ENCODE measurements around the gene ATF6B.
"Not testable (repeated sequence)": the region's sequence is repeated elsewhere in the genome, so short reads cannot be mapped to it uniquely, and the experiment has no call there.

The ATF6B gene

GRCh38 chr6:32109765-32110160 is 18.3 kb downstream of the ATF6B start:
- peaks cover 8% of the 10 kb centered on the region; the same call in 1 of the 2 replicates for H3K4me1 ChIP-seq (ENCODE audit: insufficient read depth, low read length)
- no peaks in the 10 kb centered on the region for H3K9me3 ChIP-seq (ENCODE audit: insufficient read depth, low read depth, low read length)
- H3K9ac ChIP-seq (ENCODE audit: low read depth, low read length), result no peak overlapping the region
- peaks cover 35% of the 10 kb centered on the region for H3K27me3 ChIP-seq (ENCODE audit: insufficient read depth, low read length)
- H3K36me3 ChIP-seq (ENCODE audit: insufficient read depth, low read depth, low read length), result no peaks in the 10 kb centered on the region
- H3K4me3 ChIP-seq (ENCODE audit: low read length), result no peak overlapping the region
- no peak overlapping the region for H3K27ac ChIP-seq (ENCODE audit: low read length)

DNA sequence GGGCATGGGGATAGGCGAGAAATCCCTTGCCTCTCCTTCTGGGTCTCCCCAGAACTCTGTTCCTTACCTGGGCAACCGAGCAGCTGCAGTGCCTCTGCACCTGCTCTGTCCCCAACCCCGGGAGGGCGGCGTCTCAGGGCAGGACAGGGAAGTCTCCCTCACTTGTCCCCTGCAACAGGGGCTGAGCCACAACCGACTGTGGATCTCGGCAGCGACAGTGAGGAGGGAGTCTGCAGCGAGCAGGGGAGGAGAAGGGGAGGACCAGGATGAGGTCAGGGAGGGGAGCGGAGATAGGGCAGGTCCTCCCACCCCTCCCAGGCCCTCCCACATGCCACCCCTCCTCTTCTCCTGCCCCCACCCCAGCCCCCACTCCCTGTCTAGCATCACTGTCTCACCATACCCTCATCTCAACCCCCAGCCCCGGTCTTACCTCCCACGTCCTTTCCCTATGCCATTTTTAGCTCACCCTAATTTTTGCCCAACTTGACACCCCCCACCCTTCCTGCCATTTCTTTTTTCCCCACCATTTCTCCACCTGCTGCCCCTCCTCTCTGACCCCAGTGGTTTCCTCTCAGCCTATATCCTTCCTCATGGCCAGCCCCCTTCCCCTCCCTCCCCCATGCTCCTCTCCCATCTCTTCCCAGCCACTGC is 18.8 kb downstream of the ATF6B start, which contains the start of gene TNXB:
TSS of gene TNXB (minus strand) at position 225 of the 651 bp plus-strand sequence. CDS start 11,140 bp downstream, outside the sequence.
- H3K27me3 ChIP-seq (ENCODE audit: insufficient read depth, low read length), result peaks cover 40% of the 10 kb centered on the region
- no peak within 1 kb of the TSS for H3K9ac ChIP-seq (ENCODE audit: low read depth, low read length)
- H3K27ac ChIP-seq (ENCODE audit: low read length), result no peak within 1 kb of the TSS
- H3K36me3 ChIP-seq (ENCODE audit: insufficient read depth, low read depth, low read length), result no peaks in the 10 kb centered on the region
- H3K4me1 ChIP-seq (ENCODE audit: insufficient read depth, low read length), result peaks cover 8% of the 10 kb centered on the region; the same call in 1 of the 2 replicates
- no peaks in the 10 kb centered on the region for H3K9me3 ChIP-seq (ENCODE audit: insufficient read depth, low read depth, low read length)
- peak within 1 kb of the TSS; percentile 23; the same call in 1 of the 2 replicates for H3K4me3 ChIP-seq (ENCODE audit: low read length)

DNA sequence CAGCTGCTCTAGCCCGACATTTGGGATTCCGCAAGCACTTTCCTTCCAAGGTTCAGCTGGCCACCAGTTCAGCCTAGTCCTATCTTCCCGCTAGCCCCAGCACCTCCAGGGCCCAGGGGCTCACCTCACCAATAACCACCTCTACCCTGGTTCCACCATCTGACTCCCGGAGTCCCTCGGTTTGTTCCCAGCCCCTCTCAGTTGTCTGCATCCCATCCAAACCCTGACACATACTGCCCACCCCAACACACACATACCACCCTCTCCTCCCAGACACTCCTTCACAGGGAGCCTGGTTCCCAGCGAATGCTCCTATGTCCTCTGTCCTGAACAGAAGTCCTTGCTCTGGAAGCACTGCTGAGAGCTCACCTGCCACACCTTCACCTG is 19.3 kb downstream of the ATF6B start:
- Histone ChIP-seq H3K4me1 (ENCODE audit: insufficient read depth, low read length) (peaks cover 8% of the 10 kb centered on the region; the same call in 1 of the 2 replicates), H3K4me3 (ENCODE audit: low read length) (peak overlapping the region; percentile 23; the same call in 1 of the 2 replicates), H3K36me3 (ENCODE audit: insufficient read depth, low read depth, low read length) (no peaks in the 10 kb centered on the region), H3K9ac (ENCODE audit: low read depth, low read length) (no peak overlapping the region), H3K9me3 (ENCODE audit: insufficient read depth, low read depth, low read length) (no peaks in the 10 kb centered on the region), H3K27me3 (ENCODE audit: insufficient read depth, low read length) (peaks cover 41% of the 10 kb centered on the region), H3K27ac (ENCODE audit: low read length) (no peak overlapping the region)

GRCh38 chr6:32108094-32108627 is 19.9 kb downstream of the ATF6B start:
- Histone ChIP-seq H3K9ac (ENCODE audit: low read depth, low read length) (no peak overlapping the region), H3K4me1 (ENCODE audit: insufficient read depth, low read length) (peaks cover 8% of the 10 kb centered on the region; the same call in 1 of the 2 replicates), H3K27ac (ENCODE audit: low read length) (no peak overlapping the region), H3K36me3 (ENCODE audit: insufficient read depth, low read depth, low read length) (no peaks in the 10 kb centered on the region), H3K4me3 (ENCODE audit: low read length) (peak overlapping the region; percentile 29; the same call in 1 of the 2 replicates), H3K27me3 (ENCODE audit: insufficient read depth, low read length) (peaks cover 41% of the 10 kb centered on the region), H3K9me3 (ENCODE audit: insufficient read depth, low read depth, low read length) (no peaks in the 10 kb centered on the region)

DNA sequence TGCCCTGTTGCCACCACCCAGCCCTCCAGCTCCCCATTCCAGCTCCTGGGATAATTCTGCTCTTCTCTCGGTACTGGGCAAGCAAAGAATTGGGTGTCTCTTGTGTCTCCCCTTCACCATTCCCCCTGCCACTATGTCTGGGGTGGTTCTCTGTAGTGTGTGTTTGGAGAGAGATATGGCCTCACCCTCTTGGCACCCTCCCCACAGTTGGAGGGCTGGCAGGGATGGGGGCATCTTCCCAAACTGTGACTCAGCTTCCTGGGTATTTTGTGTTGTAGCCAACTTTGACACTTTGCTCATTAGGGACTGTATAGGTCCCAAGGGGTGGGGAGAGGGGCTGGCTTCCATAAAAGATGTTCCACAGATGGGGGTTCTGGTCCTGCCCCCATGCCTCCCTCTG is 20.6 kb downstream of the ATF6B start:
- no peak overlapping the region for H3K27ac ChIP-seq (ENCODE audit: low read length)
- H3K9ac ChIP-seq (ENCODE audit: low read depth, low read length), result no peak overlapping the region
- peaks cover 41% of the 10 kb centered on the region for H3K27me3 ChIP-seq (ENCODE audit: insufficient read depth, low read length)
- H3K4me3 ChIP-seq (ENCODE audit: low read length), result no peak overlapping the region
- peaks cover 8% of the 10 kb centered on the region; the same call in 1 of the 2 replicates for H3K4me1 ChIP-seq (ENCODE audit: insufficient read depth, low read length)
- H3K36me3 ChIP-seq (ENCODE audit: insufficient read depth, low read depth, low read length), result no peaks in the 10 kb centered on the region
- H3K9me3 ChIP-seq (ENCODE audit: insufficient read depth, low read depth, low read length), result no peaks in the 10 kb centered on the region

GRCh38 chr6:32105433-32105832 is 22.6 kb downstream of the ATF6B start:
- Histone ChIP-seq H3K4me3 (ENCODE audit: low read length) (no peak overlapping the region), H3K9me3 (ENCODE audit: insufficient read depth, low read depth, low read length) (no peaks in the 10 kb centered on the region), H3K27me3 (ENCODE audit: insufficient read depth, low read length) (peaks cover 39% of the 10 kb centered on the region), H3K9ac (ENCODE audit: low read depth, low read length) (no peak overlapping the region), H3K27ac (ENCODE audit: low read length) (no peak overlapping the region), H3K36me3 (ENCODE audit: insufficient read depth, low read depth, low read length) (no peaks in the 10 kb centered on the region), H3K4me1 (ENCODE audit: insufficient read depth, low read length) (peaks cover 8% of the 10 kb centered on the region; the same call in 1 of the 2 replicates)

GRCh38 chr6:32102255-32102654 is 25.8 kb downstream of the ATF6B start:
- Histone ChIP-seq H3K36me3 (ENCODE audit: insufficient read depth, low read depth, low read length) (no peaks in the 10 kb centered on the region), H3K27me3 (ENCODE audit: insufficient read depth, low read length) (peaks cover 10% of the 10 kb centered on the region), H3K9ac (ENCODE audit: low read depth, low read length) (no peak overlapping the region), H3K27ac (ENCODE audit: low read length) (no peak overlapping the region), H3K4me3 (ENCODE audit: low read length) (no peak overlapping the region), H3K9me3 (ENCODE audit: insufficient read depth, low read depth, low read length) (no peaks in the 10 kb centered on the region), H3K4me1 (ENCODE audit: insufficient read depth, low read length) (no peaks in the 10 kb centered on the region)

DNA sequence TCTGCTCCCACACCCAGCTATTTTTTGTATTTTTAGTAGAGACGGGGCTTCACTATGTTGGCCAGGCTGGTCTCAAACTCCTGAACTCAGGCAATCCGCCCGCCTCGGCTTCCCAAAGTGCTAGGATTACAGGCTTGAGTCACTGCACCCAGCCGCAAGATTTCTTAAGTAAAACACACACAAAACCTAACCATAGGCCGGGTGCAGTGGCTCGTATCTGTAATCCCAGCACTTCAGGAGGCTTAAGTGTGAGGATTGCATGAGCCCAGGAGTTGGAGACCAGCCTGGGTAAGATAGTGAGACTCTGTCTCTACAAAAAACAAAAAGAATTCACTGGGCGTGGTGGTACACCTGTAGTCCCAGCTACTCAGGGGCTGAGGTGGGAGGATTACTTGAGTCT is 27.8 kb downstream of the ATF6B start:
- H3K4me1 ChIP-seq (ENCODE audit: insufficient read depth, low read length); H3K36me3 ChIP-seq (ENCODE audit: insufficient read depth, low read depth, low read length); H3K4me3 ChIP-seq (ENCODE audit: low read length); H3K9me3 ChIP-seq (ENCODE audit: insufficient read depth, low read depth, low read length); H3K9ac ChIP-seq (ENCODE audit: low read depth, low read length); H3K27ac ChIP-seq (ENCODE audit: low read length); H3K27me3 ChIP-seq (ENCODE audit: insufficient read depth, low read length): not testable (repeated sequence)

- Histone ChIP-seq H3K27ac (ENCODE audit: low read length) (no peak overlapping the region), H3K4me3 (ENCODE audit: low read length) (no peak overlapping the region), H3K9ac (ENCODE audit: low read depth, low read length) (no peak overlapping the region), H3K27me3 (ENCODE audit: insufficient read depth, low read length) (no peaks in the 10 kb centered on the region), H3K9me3 (ENCODE audit: insufficient read depth, low read depth, low read length) (no peaks in the 10 kb centered on the region), H3K36me3 (ENCODE audit: insufficient read depth, low read depth, low read length) (no peaks in the 10 kb centered on the region), H3K4me1 (ENCODE audit: insufficient read depth, low read length) (no peaks in the 10 kb centered on the region)
Measured at GRCh38 chr6:32097364-32097763, 30.7 kb downstream of the ATF6B start.

DNA sequence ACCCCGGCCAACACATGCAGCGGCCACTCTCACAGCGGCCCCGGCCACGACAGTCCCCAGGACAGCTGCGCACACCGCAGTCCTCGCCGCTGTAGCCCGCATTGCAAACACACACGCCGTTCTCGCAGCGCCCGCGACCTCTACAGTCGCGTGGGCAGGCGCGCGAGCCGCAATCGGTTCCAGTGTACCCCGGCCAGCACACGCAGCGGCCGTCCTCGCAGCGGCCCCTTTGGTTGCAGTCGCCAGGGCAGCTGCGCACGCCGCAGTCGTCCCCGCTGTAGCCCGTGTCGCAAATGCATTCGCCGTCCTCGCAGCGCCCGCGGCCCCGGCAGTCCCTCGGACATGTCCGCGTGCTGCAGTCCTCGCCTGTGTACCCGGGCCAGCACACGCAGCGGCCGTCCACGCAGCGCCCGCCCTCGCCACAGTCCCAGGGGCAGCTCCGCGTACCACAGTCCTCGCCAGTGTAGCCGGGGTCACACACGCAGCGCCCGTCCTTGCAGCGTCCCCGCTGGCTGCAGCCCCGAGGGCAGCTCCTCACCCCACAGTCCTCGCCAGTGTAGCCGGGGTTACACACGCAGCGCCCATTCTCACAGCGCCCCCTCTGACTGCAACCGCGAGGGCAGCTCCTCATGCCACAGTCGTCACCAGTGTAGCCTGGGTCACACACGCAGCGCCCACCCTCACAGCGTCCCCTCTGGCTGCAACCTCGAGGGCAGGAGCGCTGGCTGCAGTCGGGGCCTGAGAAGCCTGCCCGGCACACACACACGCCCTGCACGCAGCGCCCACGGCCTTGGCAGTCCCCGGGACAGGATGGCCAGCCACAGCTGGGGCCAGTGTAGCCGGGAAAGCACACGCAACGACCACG is 31.4 kb downstream of the ATF6B start:
- no peaks in the 10 kb centered on the region for H3K4me1 ChIP-seq (ENCODE audit: insufficient read depth, low read length)
- H3K9me3 ChIP-seq (ENCODE audit: insufficient read depth, low read depth, low read length), result no peaks in the 10 kb centered on the region
- H3K9ac ChIP-seq (ENCODE audit: low read depth, low read length), result no peak overlapping the region
- no peak overlapping the region for H3K27ac ChIP-seq (ENCODE audit: low read length)
- no peaks in the 10 kb centered on the region for H3K27me3 ChIP-seq (ENCODE audit: insufficient read depth, low read length)
- H3K4me3 ChIP-seq (ENCODE audit: low read length), result no peak overlapping the region
- no peaks in the 10 kb centered on the region for H3K36me3 ChIP-seq (ENCODE audit: insufficient read depth, low read depth, low read length)

- no peaks in the 10 kb centered on the region for H3K36me3 ChIP-seq (ENCODE audit: insufficient read depth, low read depth, low read length)
- H3K27me3 ChIP-seq (ENCODE audit: insufficient read depth, low read length), result no peaks in the 10 kb centered on the region
- no peak overlapping the region for H3K27ac ChIP-seq (ENCODE audit: low read length)
- H3K4me3 ChIP-seq (ENCODE audit: low read length), result no peak overlapping the region
- H3K9me3 ChIP-seq (ENCODE audit: insufficient read depth, low read depth, low read length), result no peaks in the 10 kb centered on the region
- no peak overlapping the region for H3K9ac ChIP-seq (ENCODE audit: low read depth, low read length)
- H3K4me1 ChIP-seq (ENCODE audit: insufficient read depth, low read length), result no peaks in the 10 kb centered on the region
Measured at GRCh38 chr6:32096087-32096393, 32.0 kb downstream of the ATF6B start.

All from iPS-20b (cell line).